GM19468 (cell line): Measurements from ENCODE around the gene ITGA3.

Experiments
- ATAC-seq: cut with Tn5 transposase; IDR thresholded peaks from one replicate; pipeline ENCODE4 v1.9.1; 2021; ENCODE audit warnings: mild to moderate bottlenecking, moderate library complexity, moderate number of reproducible peaks; ENCODE audit not compliant: unreplicated experiment; ENCODE audit errors: extremely low read depth

The ITGA3 gene

DNA sequence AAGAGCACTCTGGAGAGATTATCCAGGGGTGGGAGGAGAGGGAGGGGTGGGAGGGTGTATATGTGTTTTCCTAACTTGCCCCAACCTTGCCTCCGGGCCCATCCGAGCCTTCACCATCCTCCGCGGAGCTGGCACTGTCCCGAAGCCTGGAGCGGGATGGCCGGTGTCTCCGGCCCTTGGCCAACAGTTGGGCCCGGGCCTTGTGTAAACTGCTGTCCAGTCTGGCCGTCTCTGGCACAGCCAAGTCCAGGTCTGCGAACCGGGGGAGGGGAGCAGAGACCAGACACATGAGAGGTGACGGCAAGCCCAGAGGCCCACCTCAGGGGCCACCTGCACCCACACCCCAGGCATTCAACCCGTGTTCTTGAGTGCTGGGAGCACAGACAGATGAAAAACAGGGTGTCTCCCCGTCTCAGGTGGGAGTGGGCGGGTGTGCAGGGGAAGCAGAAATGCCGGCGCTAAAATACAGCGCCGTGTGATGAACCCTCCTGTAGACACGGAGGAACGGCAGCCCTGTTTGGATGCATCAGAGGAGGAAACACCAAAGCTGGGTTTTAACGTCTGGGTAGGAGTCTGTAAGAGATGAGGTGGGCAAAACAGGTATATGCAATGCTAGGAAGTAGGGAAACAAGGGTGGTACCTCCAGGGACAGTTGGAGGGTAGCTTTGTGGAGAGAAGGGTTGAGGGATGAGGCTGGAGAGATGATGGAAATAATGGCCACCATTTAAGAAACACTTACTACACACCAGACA lies 62.3 kb downstream of the ITGA3 start:
- no peak for ATAC-seq

- ATAC-seq: no peak
These were observed 62.9 kb downstream of the ITGA3 start for GRCh38 chr17:50118828-50119218.

- no peak for ATAC-seq
These were observed 64.8 kb downstream of the ITGA3 start for GRCh38 chr17:50120475-50121253.

- no peak for ATAC-seq
These were observed 67.0 kb downstream of the ITGA3 start for GRCh38 chr17:50122945-50123344.

- ATAC-seq: no peak
These were observed 67.9 kb downstream of the ITGA3 start for GRCh38 chr17:50123649-50124349.

DNA sequence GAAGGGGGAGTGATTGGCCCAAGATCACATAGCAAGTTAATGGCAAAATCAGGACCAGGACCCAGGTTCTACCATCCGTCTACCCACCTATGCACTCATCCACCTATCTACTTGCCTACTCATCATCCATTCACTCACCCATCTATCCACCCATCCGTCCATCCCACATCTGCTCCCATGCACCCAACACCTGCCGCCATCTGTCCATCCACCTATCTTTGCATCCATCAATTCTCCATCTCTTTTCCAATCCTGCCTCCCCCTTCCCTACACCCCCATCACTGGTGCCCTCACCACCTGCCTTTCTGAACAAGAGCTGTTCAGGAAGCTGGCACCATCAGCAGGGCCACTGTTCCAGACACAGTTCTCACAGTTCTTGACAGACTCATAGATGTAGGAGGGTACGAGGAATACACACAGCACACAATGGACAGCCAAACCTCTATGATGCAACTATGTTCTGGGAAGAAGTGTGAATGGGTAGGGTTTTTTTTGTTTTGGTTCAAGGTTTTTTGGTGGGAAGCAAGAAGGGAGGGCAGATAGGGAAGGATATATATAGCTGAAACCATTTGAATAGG lies 69.6 kb downstream of the ITGA3 start:
- no peak for ATAC-seq

DNA sequence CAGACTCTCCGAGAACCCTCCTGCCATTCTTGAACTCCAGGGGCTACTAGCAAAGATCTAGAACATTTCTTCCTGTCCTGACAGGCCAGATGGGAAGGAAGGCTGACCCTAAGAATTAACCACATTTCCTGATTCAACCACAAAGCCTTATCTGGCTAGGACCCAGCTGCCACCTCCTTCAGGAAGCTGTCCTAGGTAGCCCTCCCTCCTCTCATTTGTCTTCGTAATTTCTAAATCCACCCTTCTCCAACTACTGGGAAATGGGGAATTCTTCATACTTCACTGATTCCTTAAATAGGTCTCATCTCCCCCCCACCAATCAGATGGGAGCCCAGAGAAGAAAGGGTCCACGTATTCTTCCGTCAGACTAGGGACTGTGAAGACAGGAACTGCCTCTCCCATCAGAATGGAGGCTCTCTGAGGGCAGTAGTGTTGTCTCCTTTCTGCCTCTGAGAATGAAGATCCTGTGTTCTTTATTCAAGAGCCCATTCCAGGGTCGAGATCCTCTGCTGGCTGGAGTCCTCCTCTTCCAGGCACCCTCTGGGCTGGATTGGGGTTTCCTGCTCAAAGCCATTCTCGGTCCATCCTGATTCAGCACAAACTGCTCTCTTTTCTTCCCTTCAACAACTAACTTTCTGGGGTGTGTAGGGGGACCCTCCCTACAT lies 71.9 kb downstream of the ITGA3 start:
- no peak for ATAC-seq

DNA sequence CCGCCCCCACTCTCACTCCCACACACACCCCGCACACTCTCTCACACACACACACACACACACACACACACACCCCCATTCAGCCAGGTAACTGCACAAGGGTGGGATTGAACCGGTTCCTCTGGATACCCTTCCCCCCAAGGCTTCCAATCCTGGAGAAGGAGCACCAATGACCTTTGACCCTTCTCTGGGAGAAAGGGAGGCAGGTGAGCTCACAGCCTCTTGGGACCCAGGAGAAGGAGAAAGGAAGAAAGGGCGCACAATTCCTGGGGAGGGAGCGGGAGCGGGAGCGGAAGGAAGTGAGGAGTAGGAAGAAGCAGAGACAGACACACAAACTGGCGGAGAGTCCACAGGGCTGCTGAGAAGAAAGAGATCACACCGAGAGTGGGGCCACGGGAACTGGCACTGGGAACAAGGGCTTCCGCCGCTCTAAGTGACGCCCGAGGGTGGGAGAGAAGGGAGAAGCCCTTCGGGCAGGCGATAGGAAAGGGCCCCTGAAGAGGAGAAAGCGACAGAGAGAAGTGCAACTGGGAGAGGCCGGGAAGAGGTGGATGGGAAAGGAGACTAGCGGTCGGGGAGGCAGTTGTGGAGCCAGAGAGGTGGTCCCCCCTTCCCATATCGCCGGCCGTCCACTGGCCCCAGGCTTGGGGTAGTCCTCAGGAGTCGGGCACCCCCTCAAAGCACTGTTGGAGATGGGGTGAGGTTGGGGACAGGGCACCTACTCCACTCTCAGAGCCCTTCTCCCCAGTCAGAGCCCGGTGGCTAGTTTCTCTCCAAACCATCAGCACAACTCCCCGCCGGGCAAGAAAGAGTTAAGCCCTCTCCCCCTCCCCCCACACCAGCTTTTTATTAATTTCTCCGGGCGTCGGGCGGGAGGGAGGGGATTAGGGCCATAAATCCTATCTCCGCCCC lies 72.8 kb downstream of the ITGA3 start:
- no peak for ATAC-seq

DNA sequence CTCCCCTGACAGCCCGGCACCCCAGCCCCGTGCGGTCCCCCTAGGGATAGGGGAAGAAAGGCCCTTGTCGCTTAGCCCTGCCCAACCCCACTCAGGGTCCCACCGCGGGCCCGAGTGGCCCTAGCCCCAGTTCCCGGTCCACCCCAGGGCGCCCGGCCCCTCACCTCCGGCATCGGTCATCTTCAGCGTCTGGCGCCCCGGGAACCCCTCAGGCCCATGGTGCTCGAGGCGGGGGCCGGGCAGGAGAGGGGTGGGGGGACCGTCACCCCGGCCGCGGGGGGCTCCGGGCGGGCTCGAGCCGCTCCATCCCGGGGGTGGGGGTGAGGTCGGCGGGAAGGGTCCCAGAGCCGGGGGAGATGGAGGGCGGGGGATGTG lies 73.4 kb downstream of the ITGA3 start:
- no peak for ATAC-seq

DNA sequence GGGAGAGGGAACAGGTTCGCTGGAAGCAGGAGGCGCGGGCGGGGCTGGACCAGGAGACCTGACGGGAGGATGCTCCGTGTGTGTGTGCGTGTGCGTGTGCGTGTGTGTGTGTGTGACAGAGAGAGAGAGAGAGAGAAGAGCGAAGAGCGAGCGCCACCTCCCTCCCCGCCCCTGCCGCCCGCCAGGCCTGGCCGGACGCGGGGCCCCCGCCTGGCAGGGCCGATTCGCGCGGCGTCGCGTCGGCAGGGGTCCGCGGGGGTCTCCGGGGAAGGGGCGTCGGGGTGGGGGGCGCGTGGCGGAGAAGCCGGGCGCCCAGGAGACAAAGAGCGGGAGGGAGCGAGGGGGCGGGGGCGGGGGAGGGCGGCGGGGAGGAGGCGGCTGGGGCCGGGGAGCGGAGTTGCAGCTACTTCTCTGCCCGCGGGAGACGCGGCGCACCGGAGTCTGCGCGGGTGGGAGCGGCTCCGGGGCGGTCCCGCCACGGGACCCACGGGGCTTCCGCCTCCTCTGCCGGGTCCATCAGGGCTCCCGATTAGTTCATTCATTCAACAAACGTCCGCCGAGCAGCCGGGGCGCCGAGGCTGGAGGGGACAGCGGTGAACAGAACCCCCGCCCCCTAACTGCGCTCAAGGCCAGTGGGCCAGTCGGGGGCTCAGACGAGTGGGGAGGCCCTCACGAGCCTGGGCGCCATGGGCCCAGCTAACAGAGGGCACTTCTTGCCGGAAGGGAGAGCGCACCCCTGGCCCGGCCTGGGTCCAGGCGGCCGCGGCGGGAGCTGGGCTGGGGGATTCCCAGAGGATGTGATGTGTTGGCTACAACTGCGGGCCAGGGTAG lies 74.0 kb downstream of the ITGA3 start, which contains the start of gene SAMD14:
Gene SAMD14, minus strand, starts transcription at position 433 of the 831 bp plus-strand sequence. CDS start 5,201 bp downstream, outside the sequence.
- no peak for ATAC-seq

- ATAC-seq: no peak
These were observed 74.8 kb downstream of the ITGA3 start for GRCh38 chr17:50130559-50131305.

DNA sequence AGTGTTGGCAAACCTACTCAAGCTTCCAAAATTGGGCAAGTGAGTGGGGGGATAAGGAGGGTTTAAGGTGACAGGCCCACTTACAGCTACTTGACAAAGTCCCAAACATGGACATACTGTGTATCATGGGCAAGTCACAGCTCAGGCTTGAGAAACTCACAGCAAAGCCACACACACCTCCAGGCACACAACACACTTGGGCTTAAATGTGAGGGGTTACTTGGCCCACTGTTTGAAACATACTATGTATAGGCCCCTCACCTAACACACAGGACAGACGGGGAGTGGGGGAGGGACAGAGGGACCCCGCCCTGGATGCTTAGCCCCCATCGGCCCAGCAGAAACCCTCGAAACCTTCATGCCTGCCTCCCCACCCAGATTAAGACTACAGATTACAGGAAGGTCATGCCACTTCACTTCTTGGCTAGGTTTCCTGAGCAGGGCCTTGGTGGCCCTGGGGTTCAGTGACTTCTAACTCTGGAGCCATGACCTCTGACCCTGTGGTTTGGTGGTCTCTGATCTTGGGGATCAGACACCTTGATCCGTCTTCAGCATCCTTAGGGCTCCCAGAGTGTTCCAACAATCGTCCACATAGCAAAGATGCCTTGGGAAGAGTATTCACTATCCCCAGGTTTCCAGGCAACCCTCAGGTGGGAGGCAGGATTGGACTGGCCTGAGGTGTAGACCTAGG lies 76.3 kb downstream of the ITGA3 start:
- ATAC-seq: no peak

- ATAC-seq: no peak
These were observed 77.3 kb downstream of the ITGA3 start for GRCh38 chr17:50133028-50133768.

DNA sequence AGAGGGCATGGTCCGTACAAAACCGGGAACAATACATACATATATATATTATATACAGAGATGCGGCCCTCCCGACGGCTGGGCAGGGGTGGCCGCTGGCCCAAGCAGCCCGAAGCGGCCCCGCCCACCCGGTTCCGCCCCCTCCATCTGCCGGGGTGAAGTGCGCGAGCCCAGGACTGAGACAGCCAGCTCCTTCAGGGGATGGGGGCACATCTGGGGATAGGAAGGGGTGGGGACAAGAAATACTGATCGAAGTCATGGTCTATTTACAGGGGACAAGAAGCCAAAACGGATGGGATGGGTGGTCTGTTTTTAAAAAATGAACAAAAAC lies 77.8 kb downstream of the ITGA3 start:
- no peak for ATAC-seq

DNA sequence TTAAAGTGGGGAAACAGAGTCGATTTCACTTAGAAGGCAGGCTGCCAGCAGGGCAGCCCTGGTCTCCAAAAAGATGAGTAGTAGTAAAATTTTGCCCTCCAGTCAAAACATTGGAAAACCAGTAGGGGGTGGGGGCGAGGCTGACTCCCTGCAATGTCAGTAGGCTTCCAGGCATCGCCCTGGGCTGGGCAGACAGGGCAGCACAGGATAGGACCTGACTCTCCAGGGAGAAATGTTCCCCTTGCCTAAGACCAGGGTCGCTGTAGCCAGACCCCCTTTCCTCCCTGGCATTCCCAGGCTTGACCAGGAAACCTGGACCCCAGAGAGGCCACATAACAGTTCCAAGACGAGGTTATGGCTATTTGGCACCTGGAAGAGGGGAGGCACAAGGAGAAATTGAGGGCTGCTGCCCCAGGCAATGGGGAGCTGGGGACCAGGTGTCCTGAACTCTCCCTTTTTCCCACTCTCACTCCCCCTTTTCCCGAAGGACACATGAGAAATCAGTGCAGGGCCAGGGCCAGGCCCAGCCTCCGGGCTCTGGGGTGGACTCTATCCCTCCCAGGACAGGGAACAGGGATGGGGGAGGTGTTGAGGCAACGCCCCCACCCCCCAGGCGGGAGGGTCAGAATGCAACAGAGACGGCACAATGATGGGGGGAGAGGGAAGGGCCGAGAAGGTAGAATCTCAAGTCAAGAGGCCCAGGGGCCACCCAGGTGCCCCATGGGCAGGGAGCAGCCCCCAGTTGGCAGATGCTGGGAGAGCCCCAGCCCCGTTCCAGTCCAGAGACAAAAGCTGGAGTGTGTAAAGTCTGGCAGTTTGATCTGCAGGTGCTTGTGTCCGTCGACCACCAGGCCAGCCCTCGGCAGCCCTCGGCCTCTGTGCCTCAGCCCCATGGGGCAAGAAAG lies 78.5 kb downstream of the ITGA3 start:
- ATAC-seq: no peak
